HFF-Myc (cell line): ENCODE results near the gene AOX1.

Experiments used
- DNase-seq: peaks from one replicate; pipeline ENCODE4 v3.0.0-alpha.2; 2011; ENCODE audit warnings: low read depth; ENCODE audit errors: extremely low read depth
- H3K4me3 ChIP-seq: replicated peaks from 2 replicates; pipeline ENCODE4 v1.5.1; 2011; ENCODE audit warnings: low read depth, mild to moderate bottlenecking, control low read depth, low read length
- CTCF ChIP-seq: IDR thresholded peaks from 2 replicates; pipeline ENCODE4 v1.5.1; 2012; ENCODE audit warnings: mild to moderate bottlenecking, low read depth, low read length, control low read depth; ENCODE audit errors: missing control alignments

AOX1 gene

GRCh38 chr2:200662727-200663126 is 76.9 kb downstream of the AOX1 start:
- no peak overlapping the region for H3K4me3 ChIP-seq
- TF ChIP-seq CTCF, result no peak
- DNase-seq, result peak; percentile 12

GRCh38 chr2:200664770-200665494 is 79.1 kb downstream of the AOX1 start:
- no peak for DNase-seq
- H3K4me3 ChIP-seq, result no peak overlapping the region
- TF ChIP-seq CTCF, result no peak

- no peak for TF ChIP-seq CTCF
- no peak for DNase-seq
- H3K4me3 ChIP-seq, result no peak overlapping the region
Measured at GRCh38 chr2:200665626-200666453, 80.0 kb downstream of the AOX1 start.

- no peak for TF ChIP-seq CTCF
- no peak for DNase-seq
- no peak overlapping the region for H3K4me3 ChIP-seq
Measured at GRCh38 chr2:200667413-200667812, 81.6 kb downstream of the AOX1 start.

- DNase-seq, result no peak
- TF ChIP-seq CTCF, result no peak
- H3K4me3 ChIP-seq, result no peak overlapping the region
Measured at GRCh38 chr2:200668478-200668877, 82.7 kb downstream of the AOX1 start.

GRCh38 chr2:200669308-200669707 is 83.5 kb downstream of the AOX1 start:
- H3K4me3 ChIP-seq, result no peak overlapping the region
- no peak for DNase-seq
- TF ChIP-seq CTCF, result no peak
